AG04450 (cell line): ENCODE results near the gene PPP5C. TPM values are rescaled to one million over a fixed set of nuclear protein-coding genes. Genes with fewer than 3 reads are reported as not detected.
"Not testable (repeated sequence)": the region's sequence is repeated elsewhere in the genome, so short reads cannot be mapped to it uniquely, and the experiment has no call there.

ENCODE experiments used
- CTCF ChIA-PET: fragments of 300-600, 350-600 bp; formaldehyde crosslinking; extraction: SDS; loops from one replicate; lab custom pipeline; 2022; ENCODE audit warnings: antibody characterized with exemption, inconsistent platforms; lab: Charles Lee
- POLR2A ChIA-PET: fragments of 350-600 bp; formaldehyde crosslinking; extraction: SDS; loops from one replicate; lab custom pipeline; 2021; ENCODE audit warnings: antibody characterized with exemption, inconsistent platforms; lab: Yijun Ruan, JAX
- DNase-seq: peaks from one replicate; pipeline ENCODE4 v3.0.0-alpha.2; 2011; ENCODE audit warnings: low read depth, low spot score
- H3K27ac ChIP-seq: one replicate; pipeline ENCODE4 v1.5.1; 2012; ENCODE audit warnings: low read depth, low read length, control low read depth
- H3K27me3 ChIP-seq: one replicate; pipeline ENCODE4 v1.6.0; 2012; ENCODE audit warnings: low read length; ENCODE audit not compliant: control insufficient read depth, insufficient read depth
- H3K4me3 ChIP-seq: 2 replicates; pipeline ENCODE4 v1.5.1; 2011; ENCODE audit warnings: mild to moderate bottlenecking, low read depth, low read length, control low read depth
- H3K9me3 ChIP-seq: 2 replicates; pipeline ENCODE4 v1.5.1; 2012; ENCODE audit warnings: low read length; ENCODE audit not compliant: control insufficient read depth, insufficient read depth
- CTCF ChIP-seq: IDR thresholded peaks from 2 replicates; pipeline ENCODE4 v1.5.1; 2011; ENCODE audit warnings: low read depth, low read length, control low read depth, inconsistent platforms
- polyA plus RNA-seq: library from polyadenylated mRNA; depleted of rRNA; stranded (reverse); fragments of >200 nt; gene quantifications from 2 replicates; pipeline ENCODE4 v1.2.3, GENCODE V29; 2011

PPP5C gene
- polyA plus RNA-seq, 1 experiment: 73.7 TPM

GRCh38 chr19:46372901-46373490 is 26.1 kb downstream of the PPP5C start:
- Histone ChIP-seq H3K4me3 (no peak overlapping the region), H3K27me3 (no peaks in the 10 kb centered on the region), H3K27ac (peak overlapping the region; percentile 83), H3K9me3 (no peaks in the 10 kb centered on the region; the same call in 1 of the 2 replicates)
- ChIA-PET CTCF (interaction anchor here (0.5 to 1.6 kb wide), 6 partner anchors 15 to 170 kb away, joined by 3 to 5 read pairs (median 4); no protein-coding TSS in a partner anchor), POLR2A (interaction anchor here (1.3 kb wide), 1 partner anchor 18 kb away, joined by 3 read pairs; no protein-coding TSS in a partner anchor)
- TF ChIP-seq CTCF: peak; percentile 50
- DNase-seq: no peak

GRCh38 chr19:46373491-46374359 is 26.8 kb downstream of the PPP5C start:
- Histone ChIP-seq H3K4me3 (no peak overlapping the region), H3K27ac (peak overlapping the region; percentile 83), H3K27me3 (no peaks in the 10 kb centered on the region), H3K9me3 (no peaks in the 10 kb centered on the region; the same call in 1 of the 2 replicates)
- ChIA-PET POLR2A (no interaction called here), CTCF (interaction anchor here (0.5 to 1.6 kb wide), 6 partner anchors 12 to 169 kb away, joined by 3 to 5 read pairs (median 4); no protein-coding TSS in a partner anchor)
- TF ChIP-seq CTCF: no peak
- no peak for DNase-seq

- ChIA-PET CTCF (interaction anchor here (1.6 kb wide), 1 partner anchor 21 kb away, joined by 4 read pairs; no protein-coding TSS in a partner anchor), POLR2A (no interaction called here)
- TF ChIP-seq CTCF: no peak
- Histone ChIP-seq H3K27ac (no peak overlapping the region), H3K4me3 (no peak overlapping the region), H3K9me3 (no peaks in the 10 kb centered on the region; the same call in 1 of the 2 replicates), H3K27me3 (no peaks in the 10 kb centered on the region)
- DNase-seq: no peak
Measured at GRCh38 chr19:46374536-46375475, 27.9 kb downstream of the PPP5C start.

- POLR2A ChIA-PET, CTCF ChIA-PET, H3K27me3 ChIP-seq, H3K9me3 ChIP-seq, DNase-seq, H3K27ac ChIP-seq, H3K4me3 ChIP-seq: not testable (repeated sequence)
Measured at GRCh38 chr19:46375476-46376067, 28.7 kb downstream of the PPP5C start.
